Panc1 (cell line): ENCODE measurements around the gene LYSMD3. TPM values are rescaled to one million over a fixed set of nuclear protein-coding genes. Genes with fewer than 3 reads are reported as not detected.

Experiments
- ATAC-seq: fragments of 200-7000 bp; cut with Tn5 transposase; 2 replicates; pipeline ENCODE4 v1.9.1; 2020; ENCODE audit warnings: mild to moderate bottlenecking, moderate library complexity
- BruUV-seq: library from RNA; stranded (reverse); fragments of 400-500 nt; replicated peaks from 2 replicates; lab custom pipeline; 2021; lab: Mats Ljungman, UMichigan
- CTCF ChIA-PET: fragments of 300-600 bp; sonication (Branson Sonifier 250); formaldehyde crosslinking; loops from one replicate; lab custom pipeline; 2022; ENCODE audit warnings: antibody characterized with exemption; lab: Charles Lee
- POLR2A ChIA-PET: fragments of 300-600 bp; sonication (Branson Sonifier 250); formaldehyde crosslinking; loops from one replicate; lab custom pipeline; 2022; ENCODE audit warnings: antibody characterized with exemption; lab: Charles Lee
- DNase-seq: peaks from one replicate; pipeline ENCODE4 v3.0.0-alpha.2; 2010; ENCODE audit warnings: low read depth, low spot score
- H3K27ac ChIP-seq: 2 replicates; pipeline ENCODE4 v1.5.1; 2011; ENCODE audit warnings: mild to moderate bottlenecking, low read length, inconsistent platforms
- H3K27me3 ChIP-seq: fragments of 200-500 bp; sonication (Bioruptor generic); 2 replicates; pipeline ENCODE4 v1.6.0; 2014; ENCODE audit warnings: low read length, inconsistent platforms; ENCODE audit not compliant: control insufficient read depth, insufficient read depth
- H3K36me3 ChIP-seq: fragments of 200-500 bp; sonication (Bioruptor generic); 2 replicates; pipeline ENCODE4 v1.5.1; 2014; ENCODE audit warnings: inconsistent platforms, mild to moderate bottlenecking, low read length, moderate library complexity; ENCODE audit not compliant: control insufficient read depth, insufficient read depth
- H3K4me1 ChIP-seq: 2 replicates; pipeline ENCODE4 v1.5.1; 2011; ENCODE audit warnings: inconsistent platforms, mild to moderate bottlenecking, low read length, moderate library complexity; ENCODE audit not compliant: control insufficient read depth, insufficient read depth
- H3K4me3 ChIP-seq, 2 experiments: 2 replicates each; pipeline ENCODE4 v1.5.1; 2011 to 2012; ENCODE audit warnings: low read depth in 2 of 2, low read length in 2 of 2, mild to moderate bottlenecking in 2 of 2, inconsistent platforms in 1 of 2, moderate library complexity in 1 of 2
- H3K9me3 ChIP-seq: fragments of 200-500 bp; sonication (Bioruptor generic); 2 replicates; pipeline ENCODE4 v1.5.1; 2014; ENCODE audit warnings: low read depth, mild to moderate bottlenecking, inconsistent platforms, low read length, moderate library complexity; ENCODE audit not compliant: control insufficient read depth, insufficient read depth
- POLR2AphosphoS5 ChIP-seq: IDR thresholded peaks from 2 replicates; pipeline ENCODE4 v1.6.1; 2012; ENCODE audit warnings: mild to moderate bottlenecking, low read depth, low read length, moderate library complexity
- REST ChIP-seq, 2 experiments: IDR thresholded peaks; 2 replicates each; pipeline ENCODE4 v1.6.1; 2011 to 2012; ENCODE audit warnings: low read depth in 2 of 2, control low read depth in 1 of 2, low read length in 1 of 2, mild to moderate bottlenecking in 1 of 2, moderate library complexity in 1 of 2; ENCODE audit not compliant: insufficient read depth in 1 of 2
- SIN3A ChIP-seq: IDR thresholded peaks from 2 replicates; pipeline ENCODE4 v1.6.1; 2012; ENCODE audit warnings: low read depth, mild to moderate bottlenecking, low read length, moderate library complexity, borderline replicate concordance; ENCODE audit not compliant: insufficient read depth
- TCF7L2 ChIP-seq: IDR thresholded peaks from 2 replicates; pipeline ENCODE4 v1.6.1; 2011; ENCODE audit warnings: mild to moderate bottlenecking, low read depth, low read length, inconsistent platforms
- in situ Hi-C: cut with HindIII; loops from 2 replicates; pipeline ENCODE4 v1.10.0; 2016; ENCODE audit warnings: low sequenced_read_pairs, low pct_unique_long_range_greater_than_20kb
- intact Hi-C: fragments of 100-400 bp; cut with micrococcal nuclease; formaldehyde crosslinking; loops from one replicate; pipeline ENCODE4 v1.10.0; 2022; ENCODE audit not compliant: unreplicated experiment
- total RNA-seq: library from RNA; stranded (reverse); gene quantifications from one replicate; pipeline ENCODE4 v1.2.1, GENCODE V29; 2021; ENCODE audit not compliant: unreplicated experiment
- TF ChIP-seq, protein P1 (sequence below): fragments of 450-650 bp; IDR thresholded peaks from 2 replicates; pipeline ENCODE4 v1.5.1; 2017; ENCODE audit warnings: mild to moderate bottlenecking

LYSMD3 gene
- total RNA-seq, 1 experiment from 2014 or later, result 16.0 TPM

GRCh38 chr5:90503596-90503995, 25.8 kb downstream of the LYSMD3 start:
- H3K36me3 ChIP-seq, result peaks cover 2% of the 10 kb centered on the region; the same call in 1 of the 2 replicates
- H3K27me3 ChIP-seq, result no peaks in the 10 kb centered on the region
- intact Hi-C loops (no loop called here), in situ Hi-C loops (no loop called here)
- DNase-seq, result no peak
- no peak overlapping the region for H3K4me3 ChIP-seq
- ChIA-PET POLR2A (no interaction called here), CTCF (no interaction called here)
- no TSS peak for BruUV-seq
- H3K4me1 ChIP-seq, result no peaks in the 10 kb centered on the region
- TF ChIP-seq TCF7L2, result no peak
- no peak for ATAC-seq
- H3K9me3 ChIP-seq, result no peaks in the 10 kb centered on the region
- H3K27ac ChIP-seq, result no peak overlapping the region

GRCh38 chr5:90495146-90495545, 34.2 kb downstream of the LYSMD3 start:
- CTCF ChIA-PET, result no interaction called here
- in situ Hi-C loops (no loop called here), intact Hi-C loops (no loop called here)
- TF ChIP-seq REST (IDR thresholded peaks at IDR 0.05; ENCODE audit: insufficient read depth in 1 of 2, low read depth in 2 of 2, low read length in 1 of 2), result no peak
- TF ChIP-seq, protein P1, sequence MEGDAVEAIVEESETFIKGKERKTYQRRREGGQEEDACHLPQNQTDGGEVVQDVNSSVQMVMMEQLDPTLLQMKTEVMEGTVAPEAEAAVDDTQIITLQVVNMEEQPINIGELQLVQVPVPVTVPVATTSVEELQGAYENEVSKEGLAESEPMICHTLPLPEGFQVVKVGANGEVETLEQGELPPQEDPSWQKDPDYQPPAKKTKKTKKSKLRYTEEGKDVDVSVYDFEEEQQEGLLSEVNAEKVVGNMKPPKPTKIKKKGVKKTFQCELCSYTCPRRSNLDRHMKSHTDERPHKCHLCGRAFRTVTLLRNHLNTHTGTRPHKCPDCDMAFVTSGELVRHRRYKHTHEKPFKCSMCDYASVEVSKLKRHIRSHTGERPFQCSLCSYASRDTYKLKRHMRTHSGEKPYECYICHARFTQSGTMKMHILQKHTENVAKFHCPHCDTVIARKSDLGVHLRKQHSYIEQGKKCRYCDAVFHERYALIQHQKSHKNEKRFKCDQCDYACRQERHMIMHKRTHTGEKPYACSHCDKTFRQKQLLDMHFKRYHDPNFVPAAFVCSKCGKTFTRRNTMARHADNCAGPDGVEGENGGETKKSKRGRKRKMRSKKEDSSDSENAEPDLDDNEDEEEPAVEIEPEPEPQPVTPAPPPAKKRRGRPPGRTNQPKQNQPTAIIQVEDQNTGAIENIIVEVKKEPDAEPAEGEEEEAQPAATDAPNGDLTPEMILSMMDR, result no peak
- TF ChIP-seq TCF7L2, result no peak
- TF ChIP-seq SIN3A, result no peak
- no peak for TF ChIP-seq POLR2AphosphoS5
- no peak overlapping the region for H3K27ac ChIP-seq
- no peak for DNase-seq
- POLR2A ChIA-PET, result no interaction called here
- ATAC-seq, result no peak
- H3K4me3 ChIP-seq, result no peak overlapping the region
- no peaks in the 10 kb centered on the region for H3K4me1 ChIP-seq
- BruUV-seq, result no TSS peak
- H3K27me3 ChIP-seq, result no peaks in the 10 kb centered on the region
- 0 out of 2 replicates have a peak, but pooled peaks cover 2% of the 10 kb centered on the region for H3K9me3 ChIP-seq
- H3K36me3 ChIP-seq, result peaks cover 2% of the 10 kb centered on the region

GRCh38 chr5:90494043-90494442, 35.3 kb downstream of the LYSMD3 start:
- peaks cover 2% of the 10 kb centered on the region for H3K36me3 ChIP-seq
- ChIA-PET POLR2A (no interaction called here), CTCF (no interaction called here)
- intact Hi-C loops (no loop called here), in situ Hi-C loops (no loop called here)
- ATAC-seq, result no peak
- 0 out of 2 replicates have a peak, but pooled peaks cover 2% of the 10 kb centered on the region for H3K9me3 ChIP-seq
- TF ChIP-seq TCF7L2 (no peak), SIN3A (no peak), REST (IDR thresholded peaks at IDR 0.05; ENCODE audit: insufficient read depth in 1 of 2, low read depth in 2 of 2, low read length in 1 of 2) (no peak), POLR2AphosphoS5 (no peak)
- TF ChIP-seq, protein P1, result no peak
- no TSS peak for BruUV-seq
- no peaks in the 10 kb centered on the region for H3K4me1 ChIP-seq
- no peak overlapping the region for H3K4me3 ChIP-seq
- no peaks in the 10 kb centered on the region for H3K27me3 ChIP-seq
- H3K27ac ChIP-seq, result no peak overlapping the region
- no peak for DNase-seq
